COLO668 (cell line): ENCODE results near the gene FAF2.

Source experiments
- DNase-seq: peaks from one replicate; lab custom pipeline; 2025; ENCODE audit not compliant: unreplicated experiment; lab: John Stamatoyannopoulos, UW

Gene FAF2

GRCh38 chr5:176500511-176500910, 52.3 kb downstream of the FAF2 start:
- no peak for DNase-seq

- no peak for DNase-seq
Observed at GRCh38 chr5:176501333-176501732, 53.1 kb downstream of the FAF2 start.

GRCh38 chr5:176503496-176503895, 55.3 kb downstream of the FAF2 start:
- DNase-seq, result no peak

- DNase-seq, result no peak
Observed at GRCh38 chr5:176507911-176508310, 59.7 kb downstream of the FAF2 start.

GRCh38 chr5:176508603-176509002, 60.4 kb downstream of the FAF2 start:
- no peak for DNase-seq

GRCh38 chr5:176513788-176514187, 65.6 kb downstream of the FAF2 start:
- no peak for DNase-seq

- DNase-seq, result no peak
Observed at GRCh38 chr5:176514244-176514950, 66.2 kb downstream of the FAF2 start.

- no peak for DNase-seq
Observed at GRCh38 chr5:176515396-176515795, 67.2 kb downstream of the FAF2 start.

GRCh38 chr5:176517053-176517661, 69.0 kb downstream of the FAF2 start:
- no peak for DNase-seq

- DNase-seq, result peak; percentile 13
Observed at GRCh38 chr5:176519810-176520720, 71.9 kb downstream of the FAF2 start.

GRCh38 chr5:176521286-176521685, 73.1 kb downstream of the FAF2 start:
- DNase-seq, result no peak

- DNase-seq, result no peak
Observed at GRCh38 chr5:176521699-176522263, 73.6 kb downstream of the FAF2 start.

- no peak for DNase-seq
Observed at GRCh38 chr5:176524138-176524537, 76.0 kb downstream of the FAF2 start.

- no peak for DNase-seq
Observed at GRCh38 chr5:176524987-176525386, 76.8 kb downstream of the FAF2 start.

GRCh38 chr5:176525677-176526076, 77.5 kb downstream of the FAF2 start:
- no peak for DNase-seq

- DNase-seq, result no peak
Observed at GRCh38 chr5:176526462-176526861, 78.3 kb downstream of the FAF2 start.

GRCh38 chr5:176527246-176528222, 79.3 kb downstream of the FAF2 start:
- DNase-seq, result no peak

GRCh38 chr5:176528301-176528700, 80.1 kb downstream of the FAF2 start:
- no peak for DNase-seq

GRCh38 chr5:176528761-176529115, 80.6 kb downstream of the FAF2 start:
- no peak for DNase-seq

- no peak for DNase-seq
Observed at GRCh38 chr5:176529116-176529740, 81.0 kb downstream of the FAF2 start.
